NB4 (cell line): ENCODE data around the gene RAMAC.

ENCODE experiments used
- CTCF ChIP-seq: IDR thresholded peaks from one replicate; pipeline ENCODE4 v1.5.1; 2012; ENCODE audit warnings: low read depth, low read length
- MAX ChIP-seq: IDR thresholded peaks from 2 replicates; pipeline ENCODE4 v1.6.1; 2011; ENCODE audit warnings: low read depth, low read length
- MYC ChIP-seq: IDR thresholded peaks from 2 replicates; pipeline ENCODE4 v1.6.1; 2011; ENCODE audit warnings: low read depth, low read length
- POLR2A ChIP-seq: IDR thresholded peaks from 2 replicates; pipeline ENCODE4 v1.6.1; 2011; ENCODE audit warnings: mild to moderate bottlenecking; ENCODE audit not compliant: insufficient read length; ENCODE audit errors: extremely low read depth

- TF ChIP-seq CTCF (no peak), POLR2A (no peak), MAX (no peak), MYC (no peak)
These were observed 29.4 kb downstream of the RAMAC start for GRCh38 chr15:83015361-83015760.
